AG08396 (cell line): Measurements from ENCODE around the gene BEND2.
"Not testable (repeated sequence)": the region's sequence is repeated elsewhere in the genome, so short reads cannot be mapped to it uniquely, and the experiment has no call there.

Experiments
- DNase-seq: peaks from one replicate; pipeline ENCODE4 v3.0.0; 2012; ENCODE audit warnings: low spot score, mixed read lengths

BEND2 gene

DNA sequence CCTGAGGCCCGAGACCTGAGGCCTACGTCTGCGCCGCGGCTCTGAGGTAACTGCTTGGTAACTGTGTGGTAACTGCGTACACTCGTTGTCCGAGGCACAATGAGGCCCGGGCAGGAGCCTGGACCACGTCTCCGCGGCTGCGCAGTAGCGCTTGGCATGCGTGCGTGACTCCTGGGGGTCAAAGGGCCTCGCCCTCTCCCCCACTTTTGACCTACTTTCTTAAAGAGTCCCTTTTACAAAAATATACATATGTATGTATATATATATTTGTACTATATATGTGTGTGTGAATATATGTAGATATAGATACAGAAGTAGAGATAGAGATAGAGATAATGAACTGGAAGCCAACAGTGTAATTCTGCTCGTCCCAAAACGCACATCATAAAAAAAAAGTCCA lies at the start of gene BEND2:
Gene BEND2 (minus strand): TSS at position 101 of the 400 bp plus-strand sequence. CDS start 136 bp downstream, outside the sequence.
- no peak for DNase-seq

DNA sequence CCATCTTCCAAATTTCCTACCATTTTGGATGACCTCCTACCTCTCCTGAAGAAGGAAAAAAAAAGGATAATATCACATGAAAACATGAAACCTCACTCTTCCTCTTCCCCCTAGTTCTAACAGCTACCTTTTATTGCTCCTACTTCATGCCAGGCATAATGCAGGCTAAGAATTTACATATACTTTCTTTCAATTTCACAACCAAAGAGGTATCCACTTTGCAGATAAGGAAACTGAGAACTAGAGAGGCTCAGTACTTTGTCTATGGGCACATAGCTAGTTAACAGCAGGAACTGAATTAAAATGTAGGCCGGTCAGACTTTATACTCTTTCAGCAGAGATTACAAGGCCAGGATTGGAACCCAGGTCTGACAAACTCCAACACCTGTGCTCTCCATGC lies 34.4 kb upstream of the BEND2 start:
- DNase-seq: no peak

DNA sequence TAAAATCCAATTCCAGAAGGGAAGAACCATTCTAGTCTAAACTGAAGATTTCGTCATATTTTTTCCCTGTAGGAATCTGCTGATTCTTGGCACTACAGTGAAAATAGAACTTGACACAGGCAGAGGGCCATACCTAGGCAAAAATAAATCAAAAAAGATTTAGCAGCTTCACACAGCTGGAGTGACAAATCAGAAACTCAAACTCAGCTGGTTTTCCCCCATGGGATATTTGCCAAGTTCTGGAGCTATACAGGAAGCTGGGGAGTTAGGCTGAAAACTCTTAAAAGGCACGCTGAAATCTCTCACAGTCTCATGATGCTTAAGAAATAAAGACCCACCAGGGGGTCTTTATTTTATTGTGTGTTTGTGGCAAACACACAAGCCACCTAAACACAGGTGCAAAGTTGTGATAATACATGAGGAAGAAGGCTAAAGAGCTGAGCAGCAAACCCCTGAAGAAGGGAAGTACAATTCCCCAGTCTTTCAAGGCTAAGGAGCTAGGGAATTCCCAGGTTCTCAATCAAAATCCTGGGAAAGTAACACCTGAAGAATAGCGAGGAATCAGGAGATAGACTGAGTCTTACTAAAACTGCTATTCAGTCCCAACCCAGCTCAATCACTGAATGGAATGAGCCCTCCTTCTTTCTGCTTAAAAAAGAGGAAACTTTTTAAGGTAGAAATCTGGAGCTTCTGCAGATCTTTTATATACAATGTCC lies 32.1 kb upstream of the BEND2 start:
- DNase-seq: no peak

DNA sequence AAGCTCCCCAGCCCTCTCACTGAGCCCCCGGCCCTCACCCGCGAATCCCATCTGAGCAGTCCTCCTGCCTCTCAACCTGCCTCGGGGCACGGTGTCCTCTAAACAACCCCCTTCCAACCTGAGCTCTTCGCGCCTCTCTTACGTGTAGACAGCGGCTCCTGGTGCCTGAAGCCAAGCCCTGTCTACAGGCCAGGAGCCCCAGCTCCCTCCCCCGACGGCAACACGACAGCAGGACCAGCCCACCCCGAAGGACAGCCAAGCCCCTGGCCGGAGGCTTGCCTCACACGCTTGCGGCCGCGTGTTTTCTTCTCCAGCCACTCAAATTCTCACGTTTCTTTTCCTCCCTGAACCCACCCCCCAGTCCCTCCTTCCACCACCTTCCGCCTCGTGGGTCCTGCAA lies 9.0 kb upstream of the BEND2 start:
- not testable (repeated sequence) for DNase-seq

DNA sequence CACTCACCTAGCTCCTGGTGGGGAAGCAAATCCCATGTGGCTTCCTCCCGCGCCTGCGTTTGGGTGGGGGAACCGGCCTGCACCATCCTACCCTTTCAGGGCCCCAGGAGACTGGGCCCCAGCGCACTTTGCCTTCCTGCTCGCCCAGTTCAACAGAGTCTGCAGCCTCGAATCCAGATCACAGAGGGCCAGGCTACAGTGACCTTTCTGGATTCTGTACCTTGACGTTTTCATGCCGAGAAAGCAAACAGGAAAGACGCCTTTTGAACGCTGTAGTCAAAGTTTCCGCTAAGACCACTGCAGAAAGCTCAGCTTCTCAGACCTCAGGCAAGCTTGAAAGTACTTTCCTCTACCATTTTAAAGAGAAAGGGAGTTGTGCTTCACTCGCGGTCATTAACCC lies 7.4 kb upstream of the BEND2 start:
- no peak for DNase-seq

DNA sequence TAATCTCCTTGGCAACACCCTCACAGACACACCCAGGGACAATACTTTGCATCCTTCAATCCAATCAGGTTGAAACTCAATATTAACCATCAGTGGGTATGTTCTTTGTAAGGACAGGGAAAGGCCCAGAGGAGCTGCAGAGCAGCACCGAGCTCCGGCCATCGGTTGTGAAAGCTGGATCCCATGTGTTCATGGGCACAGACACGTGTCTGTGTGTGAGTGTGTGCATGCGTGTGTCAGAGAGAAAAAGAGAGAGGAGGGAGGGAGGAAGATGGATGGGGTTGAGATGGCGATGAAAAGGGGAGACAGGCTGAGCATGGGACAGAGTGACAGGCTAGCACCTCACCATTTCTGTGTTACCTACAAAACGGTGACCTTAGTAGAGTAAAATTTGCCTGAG lies 6.8 kb upstream of the BEND2 start:
- no peak for DNase-seq

DNA sequence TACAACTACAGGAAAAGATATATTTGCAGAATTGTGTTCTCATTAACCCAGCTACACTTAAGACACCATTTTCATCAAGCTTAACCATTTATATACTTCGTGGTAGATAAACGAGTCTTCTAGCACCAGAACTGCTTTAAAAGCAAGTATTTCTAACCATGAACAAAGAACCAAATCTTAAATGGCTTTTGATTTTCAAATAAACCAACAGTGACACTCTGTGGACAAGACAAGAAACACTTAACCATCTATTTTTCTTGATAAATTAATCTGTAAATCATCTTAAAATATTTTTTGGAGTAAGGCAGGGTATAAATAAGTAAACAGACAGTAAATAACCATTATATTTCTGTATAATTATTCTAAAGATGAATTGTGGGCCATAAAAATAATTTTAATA lies 10.2 kb downstream of the BEND2 start:
- DNase-seq: no peak

DNA sequence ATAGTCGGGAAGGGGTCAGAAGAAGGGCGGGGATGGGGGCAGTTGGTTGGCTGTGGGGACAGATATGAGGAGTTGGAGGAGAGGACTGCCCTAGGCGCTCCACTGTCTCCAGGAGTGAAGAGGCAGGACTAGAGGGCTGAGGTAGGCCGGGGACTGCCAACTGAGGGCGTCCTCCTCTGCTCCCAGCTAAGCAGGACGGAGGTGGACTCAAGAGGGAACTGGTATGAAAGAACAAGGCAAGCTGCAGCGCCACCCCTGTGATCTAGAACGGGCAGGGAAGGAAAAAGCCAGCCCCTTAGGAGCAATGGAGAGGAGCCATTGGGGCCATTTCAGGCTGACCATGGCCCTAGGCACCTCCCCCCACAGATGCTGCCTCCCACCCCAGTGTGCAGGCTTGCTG lies 14.0 kb downstream of the BEND2 start:
- DNase-seq: no peak

DNA sequence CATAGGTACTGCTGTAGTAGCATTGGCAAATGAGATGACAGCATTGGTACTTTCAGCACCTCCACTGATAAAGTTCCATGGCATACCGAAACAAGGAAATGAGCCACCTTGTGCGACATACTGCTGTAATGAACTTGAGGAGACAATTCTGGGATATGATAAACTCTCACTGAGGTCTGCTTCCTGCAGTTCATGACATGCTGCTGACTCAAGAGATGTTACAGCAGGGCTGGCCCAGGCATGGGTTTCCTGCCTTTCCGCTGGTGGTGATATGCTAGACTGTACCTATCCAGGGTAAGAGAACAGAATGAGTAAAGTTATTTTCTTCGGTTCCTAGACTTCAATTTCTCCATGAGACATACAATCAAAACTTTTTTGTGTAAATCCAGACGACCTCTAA lies 17.1 kb downstream of the BEND2 start:
- no peak for DNase-seq

DNA sequence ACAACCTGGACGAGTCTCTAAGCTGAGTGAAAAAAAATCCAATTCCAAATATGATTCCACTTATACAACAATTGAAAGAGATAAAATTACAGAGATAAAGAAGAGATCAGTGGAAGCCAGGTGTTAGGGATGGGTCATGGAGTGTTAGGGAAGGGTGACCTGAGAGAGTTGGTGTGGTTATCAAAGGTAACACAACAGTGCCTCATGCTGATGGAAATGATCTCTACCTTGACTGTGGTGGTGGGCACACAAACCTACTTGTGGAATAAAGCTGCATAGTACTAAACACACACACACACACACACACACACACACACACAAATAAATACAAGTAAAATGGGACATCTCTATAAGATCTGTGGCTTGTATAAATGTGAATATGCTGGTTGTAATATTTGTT lies 26.0 kb downstream of the BEND2 start:
- no peak for DNase-seq

DNA sequence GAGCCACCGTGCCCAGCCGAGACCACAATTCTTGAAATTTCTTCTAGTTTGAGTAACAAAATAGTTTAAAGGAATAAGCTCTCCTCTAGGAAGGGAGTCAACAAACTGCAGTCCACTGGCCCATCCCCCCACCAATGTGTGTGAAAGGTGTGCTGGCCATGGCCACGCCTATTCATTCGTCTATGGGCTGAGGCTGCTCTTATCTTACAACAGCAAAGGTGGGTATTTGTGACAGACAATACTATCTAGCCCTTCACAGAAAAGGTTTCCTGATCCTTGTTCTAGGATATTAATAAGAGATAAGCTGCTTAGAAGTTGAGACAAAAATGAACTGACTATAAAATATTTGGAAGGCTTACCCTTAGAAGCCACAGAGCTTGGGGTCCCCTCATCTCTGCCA lies 41.2 kb downstream of the BEND2 start:
- no peak for DNase-seq

DNA sequence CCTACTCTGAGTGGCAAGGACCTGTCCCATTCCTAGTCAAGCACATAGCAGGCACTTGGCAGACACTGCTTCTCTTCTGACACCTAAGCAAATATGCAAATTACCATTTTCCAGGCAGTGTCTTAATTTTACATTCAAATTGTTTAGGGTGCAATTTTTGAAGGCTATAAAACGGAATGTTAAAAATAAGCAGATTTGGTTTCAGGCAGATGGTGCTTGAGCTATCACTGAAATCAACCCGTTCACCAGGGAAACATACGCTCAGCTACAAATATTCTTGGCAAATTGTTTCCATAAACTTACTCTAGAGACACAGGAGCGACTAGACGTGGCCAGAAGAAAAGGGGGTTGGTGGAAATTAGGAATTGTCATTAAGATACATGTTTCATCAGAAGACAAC lies 45.7 kb downstream of the BEND2 start:
- no peak for DNase-seq

DNA sequence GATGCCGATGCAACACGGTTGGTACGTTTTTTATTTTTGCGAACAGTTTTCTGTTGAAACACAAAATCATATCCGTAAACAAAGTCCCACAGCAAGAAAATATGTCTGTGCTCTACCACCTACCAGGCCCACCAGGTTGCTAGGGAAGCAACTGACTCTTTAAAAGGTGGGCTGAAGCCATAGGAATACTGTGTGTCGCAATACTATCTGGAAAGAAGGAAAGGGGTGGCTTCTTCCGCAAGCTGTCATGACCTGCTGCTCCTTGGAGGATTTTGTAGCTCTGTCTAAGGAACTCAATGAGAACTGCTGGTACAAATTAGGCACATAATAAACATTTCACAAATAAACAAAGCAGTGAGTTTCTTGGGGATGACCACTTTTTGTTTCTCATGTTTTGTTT lies 46.5 kb downstream of the BEND2 start:
- no peak for DNase-seq

DNA sequence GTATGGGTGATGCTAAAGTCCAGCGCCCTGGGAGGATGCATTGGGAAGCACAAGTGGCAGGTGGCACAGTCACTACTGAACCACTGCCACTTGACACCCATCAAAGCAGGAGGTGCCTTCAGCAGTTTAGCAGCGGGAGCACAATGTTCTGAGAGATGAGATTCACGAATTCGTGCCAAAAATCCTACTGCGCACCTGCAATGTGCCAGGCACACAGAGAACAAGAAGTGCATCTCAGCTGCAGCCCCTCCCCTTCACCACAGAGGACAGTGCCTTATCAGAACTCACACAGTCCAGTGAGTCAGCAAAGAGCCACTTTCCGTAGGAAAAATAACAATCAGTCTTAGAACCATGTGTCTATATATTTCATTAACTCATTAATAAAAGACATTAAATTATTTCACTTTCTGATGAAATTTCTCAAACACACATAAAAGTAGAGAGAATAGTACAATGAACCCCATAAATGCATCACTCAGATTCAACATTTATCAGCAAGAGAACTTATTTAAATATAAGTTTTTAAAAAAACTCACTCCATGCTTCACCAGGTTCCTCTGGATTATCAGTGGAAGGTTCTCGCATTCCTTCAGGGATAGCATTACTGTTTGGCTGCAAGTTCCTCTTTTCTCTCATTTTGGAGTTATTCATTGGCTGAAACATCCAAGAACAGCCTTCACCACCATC lies 47.0 kb downstream of the BEND2 start:
- no peak for DNase-seq

DNA sequence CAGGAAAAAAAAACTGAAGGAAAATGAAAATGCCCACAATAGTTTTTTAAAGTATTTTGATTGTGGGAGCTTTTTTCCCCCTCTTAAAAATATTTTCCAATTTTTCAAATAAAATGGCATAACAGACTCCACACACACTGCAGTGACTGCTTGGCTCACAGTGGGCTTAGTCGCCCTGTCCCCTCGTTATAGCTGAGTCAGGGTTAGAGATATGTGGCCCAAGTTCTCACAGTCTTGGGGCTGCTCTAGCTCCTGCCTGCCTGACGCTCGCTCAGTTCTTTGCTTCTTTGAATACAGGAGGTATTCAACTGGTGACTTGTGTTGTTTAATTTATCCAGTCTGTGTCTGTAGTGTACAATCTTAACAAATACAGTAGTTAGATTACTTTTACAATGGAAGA lies 47.7 kb downstream of the BEND2 start:
- no peak for DNase-seq

DNA sequence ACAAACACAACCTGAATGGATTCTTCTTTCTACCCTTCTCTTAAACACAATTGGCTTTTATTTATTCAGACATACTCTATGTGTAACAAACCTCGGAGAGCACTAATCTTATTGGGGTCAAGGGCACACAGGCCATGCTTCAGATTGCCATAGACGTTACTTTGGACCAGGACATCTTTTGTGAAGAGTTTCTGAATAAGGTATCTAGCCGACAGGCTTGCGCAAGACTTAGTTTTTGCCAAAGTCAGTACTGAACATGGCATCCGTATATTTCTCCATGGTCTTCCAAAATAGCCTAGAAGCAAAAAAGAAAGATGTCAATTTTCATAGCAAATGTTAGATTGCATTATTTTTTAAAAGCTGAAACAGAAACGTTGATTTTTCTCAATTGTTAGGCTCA lies 49.8 kb downstream of the BEND2 start:
- DNase-seq: no peak

DNA sequence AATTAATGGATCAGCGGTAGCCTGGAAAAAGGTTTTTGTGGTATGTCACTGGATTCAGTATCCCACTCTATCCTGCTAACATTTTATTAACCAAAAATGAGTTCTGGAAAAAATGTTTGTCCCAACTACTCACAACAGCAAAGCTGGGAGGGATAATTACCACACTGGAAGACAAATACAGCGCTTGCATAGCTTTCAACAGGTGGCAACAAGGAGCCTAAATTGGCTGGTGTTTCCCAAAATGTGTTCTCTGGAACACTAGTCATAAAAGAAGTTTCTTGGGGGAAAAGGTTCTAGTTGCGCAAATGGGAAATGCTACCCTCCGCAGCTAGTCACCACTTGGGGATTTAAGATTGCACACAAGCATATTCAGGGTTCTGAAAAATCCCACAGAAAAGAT lies 54.6 kb downstream of the BEND2 start:
- no peak for DNase-seq

DNA sequence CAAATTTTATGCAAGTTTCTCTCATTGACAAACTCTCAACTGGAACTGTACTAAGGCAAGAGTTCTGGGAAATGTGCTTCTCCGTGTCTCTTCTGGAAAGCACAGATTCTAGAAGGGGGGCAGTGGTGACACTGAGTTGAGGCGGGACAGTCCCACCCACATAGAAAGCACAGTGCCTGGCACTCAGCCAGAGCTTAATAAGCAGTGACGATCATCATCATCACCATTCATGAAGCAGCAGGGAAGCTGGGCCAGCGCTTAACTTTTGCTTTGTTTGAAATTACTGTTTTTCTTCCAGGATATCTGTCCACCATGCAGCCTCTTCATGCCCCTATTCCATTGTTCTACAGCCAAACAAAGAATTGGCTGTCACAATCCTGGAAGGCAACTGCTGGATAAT lies 60.3 kb downstream of the BEND2 start:
- no peak for DNase-seq

DNA sequence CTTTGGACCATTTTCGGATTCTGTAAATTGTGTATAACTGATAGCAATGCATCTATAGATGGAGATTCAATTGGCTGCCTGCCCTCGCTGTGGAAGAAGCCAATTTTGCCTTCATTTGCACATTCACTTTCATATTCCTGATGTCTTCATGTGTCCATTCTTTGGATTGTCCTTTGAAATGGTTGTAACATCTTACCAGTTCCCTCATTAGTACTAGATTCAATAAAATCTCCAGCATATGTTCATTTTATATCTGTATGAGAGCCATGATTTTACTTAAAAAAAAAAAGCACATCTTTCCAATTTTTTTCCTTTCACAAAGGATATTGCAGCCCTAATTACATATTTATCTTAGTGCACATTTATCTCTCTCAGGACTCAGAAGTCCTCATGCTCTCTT lies 61.7 kb downstream of the BEND2 start:
- DNase-seq: no peak

DNA sequence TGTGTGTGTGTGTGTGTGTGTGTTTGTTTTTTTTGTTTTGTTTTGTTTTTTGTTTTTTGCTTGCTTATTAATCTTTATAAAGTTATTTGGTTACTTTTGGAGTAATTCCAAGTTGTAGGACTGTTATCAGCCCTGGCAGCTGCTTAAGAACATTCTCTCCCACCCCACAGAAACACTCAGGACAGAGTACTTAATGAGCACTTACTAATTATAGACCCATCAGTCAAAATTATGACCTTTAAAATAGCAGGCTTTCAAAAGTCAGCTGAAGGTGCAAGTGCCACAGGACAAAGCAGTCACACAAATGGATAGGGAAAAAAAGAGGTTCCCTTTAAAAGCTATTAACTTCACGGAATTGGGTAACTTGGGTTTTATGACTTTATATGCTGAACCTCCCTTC lies 69.0 kb downstream of the BEND2 start:
- DNase-seq: no peak

DNA sequence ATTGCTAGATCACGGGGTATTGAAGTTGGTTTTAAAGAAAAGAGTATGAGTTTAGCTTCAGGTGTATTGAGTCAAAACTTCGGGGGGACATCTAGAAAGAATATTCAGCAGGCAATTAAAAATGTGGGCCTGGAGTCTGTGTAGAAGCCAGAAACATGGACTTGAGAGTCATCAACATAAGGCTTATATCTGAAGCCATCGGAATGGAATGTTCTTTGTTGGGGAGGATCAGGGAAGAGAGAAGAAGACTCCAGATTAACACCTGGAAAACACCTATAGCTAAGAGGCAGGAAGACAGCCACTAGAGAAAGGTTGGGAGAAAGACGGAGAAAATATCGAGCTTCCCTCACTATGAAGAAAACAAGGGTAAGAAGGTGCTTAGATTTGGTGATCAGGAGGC lies 69.5 kb downstream of the BEND2 start:
- DNase-seq: no peak

DNA sequence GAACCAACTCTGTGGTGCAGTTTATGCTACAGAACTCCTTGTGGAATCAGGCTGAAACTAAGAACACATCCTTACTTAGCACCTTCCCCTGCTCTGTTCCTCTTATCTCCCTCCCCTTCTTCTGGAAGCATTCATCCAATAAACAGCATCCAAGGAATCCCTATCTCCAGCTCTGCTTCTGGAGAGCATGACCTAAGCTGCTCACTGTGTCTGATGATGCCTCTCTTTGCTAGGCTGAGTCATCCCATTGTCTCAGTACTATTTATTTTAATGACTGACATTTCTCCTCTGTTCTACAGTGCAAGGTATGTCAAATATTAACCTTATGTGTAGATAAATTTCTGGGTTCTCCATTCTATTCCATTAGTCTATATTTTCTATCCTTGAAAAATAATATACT lies 71.2 kb downstream of the BEND2 start:
- no peak for DNase-seq

DNA sequence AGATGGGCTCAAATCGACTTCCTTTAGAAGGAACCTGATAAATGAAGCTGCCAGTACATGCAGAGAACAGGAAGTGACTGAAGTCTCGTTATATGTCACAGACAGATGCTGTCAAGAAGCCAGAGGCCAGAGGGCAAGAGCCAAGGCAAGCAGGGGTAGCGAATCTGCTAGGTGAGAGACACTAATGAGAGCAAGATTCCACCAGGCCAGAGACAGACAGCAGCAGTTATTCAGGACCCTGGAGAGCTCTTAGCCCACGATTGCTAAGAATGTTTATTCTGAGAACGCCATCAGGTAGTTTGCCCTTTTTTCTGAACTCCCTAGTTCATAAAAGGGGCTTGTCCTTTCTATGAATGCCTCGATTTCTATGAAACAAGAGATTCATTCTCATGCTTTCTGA lies 73.7 kb downstream of the BEND2 start:
- no peak for DNase-seq

DNA sequence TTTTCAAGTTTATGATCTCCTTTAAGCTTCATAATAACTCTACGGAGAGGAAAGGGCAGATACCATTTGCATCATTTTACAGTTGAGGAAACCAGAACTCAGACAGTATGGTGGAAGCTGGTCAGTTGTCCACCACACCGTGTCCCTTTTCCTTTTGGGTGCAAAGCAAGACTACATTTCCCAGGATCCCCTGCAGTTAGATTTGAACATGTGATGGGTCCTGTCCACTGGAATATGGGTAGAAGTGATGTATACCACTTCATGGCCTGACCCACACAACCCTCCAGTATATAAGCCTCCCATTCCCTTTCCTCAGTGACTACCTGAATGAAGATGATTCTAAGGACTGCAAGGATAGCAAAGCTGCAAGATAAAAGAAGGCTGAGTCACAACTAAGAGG lies 74.7 kb downstream of the BEND2 start:
- DNase-seq: no peak
